HepG2 (cell line): ENCODE data around the gene TMEM117. TPM values are rescaled to one million over a fixed set of nuclear protein-coding genes. Genes with fewer than 3 reads are reported as not detected.

Experiments used
- ATAC-seq: fragments of 200-7000 bp; cut with Tn5 transposase; 3 replicates; pipeline ENCODE4 v1.9.1; 2020; ENCODE audit warnings: mild to moderate bottlenecking, moderate library complexity
- BruUV-seq: library from RNA; stranded (reverse); fragments of 400-500 nt; replicated peaks from 2 replicates; lab custom pipeline; 2021; lab: Mats Ljungman, UMichigan
- CTCF ChIA-PET: fragments of 300-600 bp; formaldehyde crosslinking; extraction: SDS; loops from one replicate; lab custom pipeline; 2021; ENCODE audit warnings: low total read pairs, inconsistent platforms, low intra/inter-chr PET ratio; lab: Yijun Ruan, JAX
- POLR2A ChIA-PET: fragments of 350-600 bp; sonication (Branson Sonifier 250); formaldehyde crosslinking; loops from one replicate; lab custom pipeline; 2020; ENCODE audit warnings: antibody characterized with exemption, inconsistent platforms; lab: Yijun Ruan, JAX
- DNase-seq: peaks from one replicate; pipeline ENCODE4 v3.0.0-alpha.2; 2015; ENCODE audit warnings: low spot score
- FAIRE-seq: peaks from 3 replicates; lab custom pipeline; 2011; peaks lifted over from hg19 to GRCh38; lab: Jason Lieb, UNC
- H2AFZ ChIP-seq: one replicate; pipeline ENCODE4 v1.6.1; 2011; ENCODE audit warnings: low read length, inconsistent platforms
- H3K27ac ChIP-seq: fragments of 300-600 bp; 3 replicates; pipeline ENCODE4 v1.8.0; 2011; ENCODE audit warnings: mixed run types, mild to moderate bottlenecking, mixed read lengths, low read length, inconsistent platforms; ENCODE audit not compliant: insufficient read depth; ENCODE audit errors: extremely low read length
- H3K27me3 ChIP-seq, 2 experiments: fragments of 200-600 bp in 1 of 2; 2 replicates in 1 of 2; 3 replicates in 1 of 2; pipeline versions ENCODE4 v1.6.0 to v1.8.0; 2011; ENCODE audit warnings: low read length in 2 of 2, mild to moderate bottlenecking in 2 of 2, moderate library complexity in 2 of 2, inconsistent platforms in 1 of 2; ENCODE audit not compliant: insufficient read depth in 2 of 2, control insufficient read depth in 1 of 2
- H3K36me3 ChIP-seq, 2 experiments: fragments of 200-600 bp in 1 of 2; replicated peaks in 1 of 2; 2 replicates in 1 of 2; 3 replicates in 1 of 2; pipeline versions ENCODE4 v1.5.1 to v1.8.0; 2011; ENCODE audit warnings: low read length in 2 of 2, inconsistent platforms in 1 of 2; ENCODE audit not compliant: insufficient read depth in 2 of 2, control insufficient read depth in 1 of 2
- H3K4me1 ChIP-seq: 2 replicates; pipeline ENCODE4 v1.5.1; 2012; ENCODE audit warnings: low read length, inconsistent platforms; ENCODE audit not compliant: insufficient read depth
- H3K4me2 ChIP-seq: 2 replicates; pipeline ENCODE4 v1.6.0; 2011; ENCODE audit warnings: low read depth, low read length, inconsistent platforms
- H3K4me3 ChIP-seq, 3 experiments: fragments of 200-600 bp in 1 of 3; sonication (generic), shearing (Covaris generic) in 1 of 3; replicated peaks in 1 of 3; 2 replicates each; pipeline ENCODE4 v1.5.1; 2011 to 2016; ENCODE audit warnings: low read length in 3 of 3, inconsistent platforms in 2 of 3, low read depth in 2 of 3, mild to moderate bottlenecking in 2 of 3, control low read depth in 1 of 3, mixed read lengths in 1 of 3; ENCODE audit not compliant: insufficient read depth in 1 of 3
- H3K79me2 ChIP-seq: one replicate; pipeline ENCODE4 v1.6.1; 2011; ENCODE audit warnings: low read length, inconsistent platforms; ENCODE audit not compliant: insufficient read depth
- H3K9ac ChIP-seq: 2 replicates; pipeline ENCODE4 v1.6.0; 2011; ENCODE audit warnings: mild to moderate bottlenecking, low read depth, low read length, inconsistent platforms; ENCODE audit not compliant: insufficient read depth
- H3K9me3 ChIP-seq: 2 replicates; pipeline ENCODE4 v1.5.1; 2012; ENCODE audit warnings: mild to moderate bottlenecking, low read length
- H4K20me1 ChIP-seq: 2 replicates; pipeline ENCODE4 v1.6.0; 2011; ENCODE audit warnings: inconsistent platforms, mild to moderate bottlenecking, low read length, moderate library complexity; ENCODE audit not compliant: insufficient read depth
- EED ChIP-seq: sonication (generic); formaldehyde crosslinking; IDR thresholded peaks from 2 replicates; pipeline ENCODE4 v1.5.0; 2020; ENCODE audit warnings: mild to moderate bottlenecking, missing genetic modification reagents
- FOSL2 ChIP-seq: sonication (generic); formaldehyde crosslinking; IDR thresholded peaks from 2 replicates; pipeline ENCODE4 v1.4.0; 2020; ENCODE audit warnings: missing genetic modification reagents
- KLF15 ChIP-seq: sonication (generic); formaldehyde crosslinking; IDR thresholded peaks from 2 replicates; pipeline ENCODE4 v1.8.1; 2023; ENCODE audit warnings: borderline replicate concordance, mild to moderate bottlenecking, inconsistent platforms, missing genetic modification reagents, mixed read lengths
- NR2F6 ChIP-seq, 2 experiments: IDR thresholded peaks; 2 replicates each; pipeline ENCODE4 v1.6.1; 2016; ENCODE audit warnings: antibody characterized with exemption in 1 of 2, mild to moderate bottlenecking in 1 of 2
- XRCC5 ChIP-seq: fragments of 200-400 bp; formaldehyde crosslinking; optimal IDR thresholded peaks from 2 replicates; pipeline ENCODE3; 2017; ENCODE audit warnings: mild to moderate bottlenecking, low read length
- ZNF484 ChIP-seq: sonication (generic); formaldehyde crosslinking; IDR thresholded peaks from 2 replicates; pipeline ENCODE4 v1.5.1; 2020; ENCODE audit warnings: mild to moderate bottlenecking, low read depth, missing genetic modification reagents, borderline replicate concordance
- ZNF598 ChIP-seq: sonication (generic); formaldehyde crosslinking; IDR thresholded peaks from 2 replicates; pipeline ENCODE4 v1.5.1; 2020; ENCODE audit warnings: mild to moderate bottlenecking, missing genetic modification reagents, borderline replicate concordance
- WGBS: methylation state at CpG from one replicate; pipeline ENCODE4 v1.1.6; 2017; ENCODE audit warnings: low lambda C conversion rate; 5-methylcytosine and 5-hydroxymethylcytosine counted together
- in situ Hi-C: cut with HindIII; loops from 2 replicates; pipeline ENCODE4 v1.10.0; 2017; ENCODE audit warnings: low pct_unique_long_range_greater_than_20kb; ENCODE audit not compliant: extremely low pct_ligation_motif_present
- intact Hi-C: fragments of 100-400 bp; cut with micrococcal nuclease; formaldehyde crosslinking; loops from one replicate; pipeline ENCODE4 v1.10.0; 2022; ENCODE audit not compliant: unreplicated experiment
- polyA plus RNA-seq, 8 experiments: library from polyadenylated mRNA; depleted of rRNA in 3 of 8; stranded (reverse) in 7 of 8; unstranded in 1 of 8; fragments of >200 nt; fragmentation: Illumina TruSeq in 4 of 8; extraction: Trizol in 4 of 8; gene quantifications; 2 replicates each; pipeline versions ENCODE4 v1.2.1 to v1.2.3, GENCODE V29; 2011 to 2016; ENCODE audit warnings: low read depth in 4 of 8, missing spikeins in 1 of 8, mixed read lengths in 1 of 8; ENCODE audit not compliant: insufficient read depth in 1 of 8
- total RNA-seq, 5 experiments: library from RNA; depleted of rRNA; stranded (reverse); fragments of >200 nt; fragmentation: Illumina TruSeq; extraction: Trizol; gene quantifications; 2 replicates each; pipeline ENCODE4 v1.2.3, GENCODE V29; 2016; ENCODE audit warnings: low read depth in 1 of 5
- TF ChIP-seq, protein P1 (sequence below): sonication (generic); formaldehyde crosslinking; IDR thresholded peaks from 2 replicates; pipeline ENCODE4 v1.5.0; 2020; ENCODE audit warnings: missing genetic modification reagents
- TF ChIP-seq, protein P2 (sequence below): sonication (generic); formaldehyde crosslinking; IDR thresholded peaks from 2 replicates; pipeline ENCODE4 v1.4.0; 2020; ENCODE audit warnings: mild to moderate bottlenecking, missing genetic modification reagents
- TF ChIP-seq, protein P3 (sequence below): sonication (generic); formaldehyde crosslinking; IDR thresholded peaks from 2 replicates; pipeline ENCODE4 v1.5.1; 2020; ENCODE audit warnings: mild to moderate bottlenecking, missing genetic modification reagents

Gene TMEM117
- total and polyA plus RNA-seq, 2 of the 13 experiments (the other 11 are each of a cell fraction or from before 2014, with no cell fraction given), result 2.8 to 8.5 TPM

DNA sequence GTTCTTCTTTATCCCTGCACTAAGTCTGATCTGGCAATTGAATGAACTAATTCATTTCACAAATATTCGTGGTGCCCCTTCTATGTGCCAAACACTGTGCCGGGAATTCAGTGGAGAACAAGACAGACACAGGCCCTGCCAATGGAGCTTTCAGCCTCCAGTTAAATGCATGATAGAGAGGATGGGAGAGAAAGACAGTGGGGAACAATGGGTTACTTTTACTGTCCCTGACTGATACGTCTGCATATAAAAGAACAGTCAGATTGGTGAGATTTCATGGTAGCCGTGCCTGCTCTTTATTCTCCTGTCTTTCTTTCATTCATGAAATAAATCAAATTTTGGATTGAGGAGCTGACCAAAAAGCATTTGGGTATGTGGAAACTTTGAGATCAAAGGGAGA, 78.5 kb downstream of the TMEM117 start:
- Histone ChIP-seq H3K4me1 (no peaks in the 10 kb centered on the region), H3K9me3 (no peaks in the 10 kb centered on the region), H3K4me2 (no peak overlapping the region), H4K20me1 (no peaks in the 10 kb centered on the region), H3K4me3 (no peak overlapping the region), H3K36me3 (no peaks in the 10 kb centered on the region), H3K27ac (no peak overlapping the region), H3K27me3 (no peaks in the 10 kb centered on the region), H3K79me2 (no peaks in the 10 kb centered on the region), H2AFZ (no peak overlapping the region), H3K9ac (no peak overlapping the region)
- DNase-seq (no peak), FAIRE-seq (no peak), ATAC-seq (no peak)
- BruUV-seq, result no TSS peak
- intact Hi-C loops, result no loop called here
- ChIA-PET CTCF (interaction anchor here (1.2 kb wide), 1 partner anchor 1017 kb away, joined by 3 read pairs; no protein-coding TSS in a partner anchor), POLR2A (no interaction called here)
- WGBS, result 83% methylated on average over 4 of the region's 4 CpGs
- in situ Hi-C loops, result no loop called here
- TF ChIP-seq ZNF484 (CRISPR knock-in tag), result no peak
- TF ChIP-seq, protein P1, sequence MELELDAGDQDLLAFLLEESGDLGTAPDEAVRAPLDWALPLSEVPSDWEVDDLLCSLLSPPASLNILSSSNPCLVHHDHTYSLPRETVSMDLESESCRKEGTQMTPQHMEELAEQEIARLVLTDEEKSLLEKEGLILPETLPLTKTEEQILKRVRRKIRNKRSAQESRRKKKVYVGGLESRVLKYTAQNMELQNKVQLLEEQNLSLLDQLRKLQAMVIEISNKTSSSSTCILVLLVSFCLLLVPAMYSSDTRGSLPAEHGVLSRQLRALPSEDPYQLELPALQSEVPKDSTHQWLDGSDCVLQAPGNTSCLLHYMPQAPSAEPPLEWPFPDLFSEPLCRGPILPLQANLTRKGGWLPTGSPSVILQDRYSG (CRISPR knock-in tag), result no peak
- TF ChIP-seq, protein P2, sequence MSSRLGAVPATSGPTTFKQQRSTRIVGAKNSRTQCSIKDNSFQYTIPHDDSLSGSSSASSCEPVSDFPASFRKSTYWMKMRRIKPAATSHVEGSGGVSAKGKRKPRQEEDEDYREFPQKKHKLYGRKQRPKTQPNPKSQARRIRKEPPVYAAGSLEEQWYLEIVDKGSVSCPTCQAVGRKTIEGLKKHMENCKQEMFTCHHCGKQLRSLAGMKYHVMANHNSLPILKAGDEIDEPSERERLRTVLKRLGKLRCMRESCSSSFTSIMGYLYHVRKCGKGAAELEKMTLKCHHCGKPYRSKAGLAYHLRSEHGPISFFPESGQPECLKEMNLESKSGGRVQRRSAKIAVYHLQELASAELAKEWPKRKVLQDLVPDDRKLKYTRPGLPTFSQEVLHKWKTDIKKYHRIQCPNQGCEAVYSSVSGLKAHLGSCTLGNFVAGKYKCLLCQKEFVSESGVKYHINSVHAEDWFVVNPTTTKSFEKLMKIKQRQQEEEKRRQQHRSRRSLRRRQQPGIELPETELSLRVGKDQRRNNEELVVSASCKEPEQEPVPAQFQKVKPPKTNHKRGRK (CRISPR knock-in tag), result no peak
- no peak for TF ChIP-seq FOSL2 (CRISPR knock-in tag)
- no peak for TF ChIP-seq ZNF598 (CRISPR knock-in tag)
- TF ChIP-seq, protein P3, sequence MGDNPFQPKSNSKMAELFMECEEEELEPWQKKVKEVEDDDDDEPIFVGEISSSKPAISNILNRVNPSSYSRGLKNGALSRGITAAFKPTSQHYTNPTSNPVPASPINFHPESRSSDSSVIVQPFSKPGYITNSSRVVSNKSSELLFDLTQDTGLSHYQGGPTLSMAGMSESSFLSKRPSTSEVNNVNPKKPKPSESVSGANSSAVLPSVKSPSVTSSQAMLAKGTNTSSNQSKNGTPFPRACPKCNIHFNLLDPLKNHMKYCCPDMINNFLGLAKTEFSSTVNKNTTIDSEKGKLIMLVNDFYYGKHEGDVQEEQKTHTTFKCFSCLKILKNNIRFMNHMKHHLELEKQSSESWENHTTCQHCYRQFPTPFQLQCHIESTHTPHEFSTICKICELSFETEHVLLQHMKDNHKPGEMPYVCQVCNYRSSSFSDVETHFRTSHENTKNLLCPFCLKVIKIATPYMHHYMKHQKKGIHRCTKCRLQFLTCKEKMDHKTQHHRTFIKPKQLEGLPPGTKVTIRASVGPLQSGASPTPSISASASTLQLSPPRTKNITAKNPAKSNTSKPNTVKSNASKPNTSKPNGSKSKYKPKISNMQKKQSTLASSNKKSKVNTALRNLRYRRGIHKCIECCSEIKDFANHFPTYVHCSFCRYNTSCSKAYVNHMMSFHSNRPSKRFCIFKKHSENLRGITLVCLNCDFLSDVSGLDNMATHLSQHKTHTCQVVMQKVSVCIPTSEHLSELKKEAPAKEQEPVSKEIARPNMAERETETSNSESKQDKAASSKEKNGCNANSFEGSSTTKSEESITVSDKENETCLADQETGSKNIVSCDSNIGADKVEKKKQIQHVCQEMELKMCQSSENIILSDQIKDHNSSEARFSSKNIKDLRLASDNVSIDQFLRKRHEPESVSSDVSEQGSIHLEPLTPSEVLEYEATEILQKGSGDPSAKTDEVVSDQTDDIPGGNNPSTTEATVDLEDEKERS, result no peak
- TF ChIP-seq XRCC5, result no peak
- TF ChIP-seq EED (CRISPR knock-in tag), result no peak
- no peak for TF ChIP-seq KLF15 (CRISPR knock-in tag)
- no peak for TF ChIP-seq NR2F6 (IDR thresholded peaks at IDR 0.05)
- TF ChIP-seq NR2F6 (CRISPR knock-in tag; IDR thresholded peaks at IDR 0.05), result no peak
